ENCODE results near the gene COL23A1.

The COL23A1 gene

GRCh38 chr5:178477802-178478201 is 112.4 kb downstream of the COL23A1 start:
- H3K4me3 ChIP-seq (replicated peaks; ENCODE audit: low read depth, low read length), result no peak overlapping the region

DNA sequence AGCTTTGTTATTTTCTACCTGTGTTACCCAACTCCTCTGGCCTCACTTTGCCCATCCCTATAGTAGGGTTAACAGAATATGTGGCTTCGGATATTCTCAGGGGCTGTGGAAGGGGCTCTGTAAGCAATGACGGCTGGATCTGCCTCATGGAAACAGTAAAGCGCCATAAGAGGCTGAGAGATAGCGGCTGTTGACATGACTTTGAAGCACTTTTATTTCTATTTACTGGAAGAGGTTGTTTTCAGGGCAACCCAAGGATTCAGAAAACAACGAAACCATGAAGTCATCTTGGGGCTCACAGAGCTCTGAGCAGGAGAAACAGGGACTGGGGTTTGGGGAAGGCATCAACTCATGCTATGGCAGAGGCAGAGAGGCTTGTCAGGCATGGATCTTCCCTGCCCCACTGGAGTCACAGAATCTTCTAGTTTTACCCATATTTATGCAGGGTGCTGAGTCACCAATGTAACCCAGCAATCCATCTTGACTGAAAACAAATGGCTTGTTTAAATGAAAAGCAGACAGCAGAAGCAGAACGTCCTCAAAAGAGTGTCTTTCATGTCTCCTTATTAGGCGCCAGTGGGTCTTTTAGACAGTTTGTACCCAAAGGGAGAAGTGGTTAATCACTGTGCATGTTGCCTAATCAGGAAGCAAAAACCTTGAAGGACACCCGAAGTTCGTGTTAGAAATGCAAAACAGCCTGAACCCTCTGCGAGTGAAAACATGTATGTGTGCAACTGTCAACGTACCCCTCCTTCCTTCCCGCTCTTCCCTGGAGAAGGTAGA is 113.0 kb downstream of the COL23A1 start:
- no peak overlapping the region for H3K4me3 ChIP-seq (replicated peaks; ENCODE audit: low read depth, low read length)
- TF ChIP-seq, protein P1, sequence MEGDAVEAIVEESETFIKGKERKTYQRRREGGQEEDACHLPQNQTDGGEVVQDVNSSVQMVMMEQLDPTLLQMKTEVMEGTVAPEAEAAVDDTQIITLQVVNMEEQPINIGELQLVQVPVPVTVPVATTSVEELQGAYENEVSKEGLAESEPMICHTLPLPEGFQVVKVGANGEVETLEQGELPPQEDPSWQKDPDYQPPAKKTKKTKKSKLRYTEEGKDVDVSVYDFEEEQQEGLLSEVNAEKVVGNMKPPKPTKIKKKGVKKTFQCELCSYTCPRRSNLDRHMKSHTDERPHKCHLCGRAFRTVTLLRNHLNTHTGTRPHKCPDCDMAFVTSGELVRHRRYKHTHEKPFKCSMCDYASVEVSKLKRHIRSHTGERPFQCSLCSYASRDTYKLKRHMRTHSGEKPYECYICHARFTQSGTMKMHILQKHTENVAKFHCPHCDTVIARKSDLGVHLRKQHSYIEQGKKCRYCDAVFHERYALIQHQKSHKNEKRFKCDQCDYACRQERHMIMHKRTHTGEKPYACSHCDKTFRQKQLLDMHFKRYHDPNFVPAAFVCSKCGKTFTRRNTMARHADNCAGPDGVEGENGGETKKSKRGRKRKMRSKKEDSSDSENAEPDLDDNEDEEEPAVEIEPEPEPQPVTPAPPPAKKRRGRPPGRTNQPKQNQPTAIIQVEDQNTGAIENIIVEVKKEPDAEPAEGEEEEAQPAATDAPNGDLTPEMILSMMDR (IDR thresholded peaks at IDR 0.05; ENCODE audit: low read length, missing control alignments), result no peak

More at GRCh38 chr5:178477802-178478201, 112.4 kb downstream of the COL23A1 start:
- no peak for DNase-seq (ENCODE audit: low read depth)
- TF ChIP-seq, protein P1 (IDR thresholded peaks at IDR 0.05; ENCODE audit: low read length, missing control alignments), result no peak

GRCh38 chr5:178476531-178476930 is 113.7 kb downstream of the COL23A1 start:
- TF ChIP-seq, protein P1 (IDR thresholded peaks at IDR 0.05; ENCODE audit: low read length, missing control alignments), result no peak
- no peak overlapping the region for H3K4me3 ChIP-seq (replicated peaks; ENCODE audit: low read depth, low read length)
- DNase-seq (ENCODE audit: low read depth), result no peak

More for the DNA sequence above, 113.0 kb downstream of the COL23A1 start:
- DNase-seq (ENCODE audit: low read depth), result no peak

- no peak for DNase-seq (ENCODE audit: low read depth)
- H3K4me3 ChIP-seq (replicated peaks; ENCODE audit: low read depth, low read length), result no peak overlapping the region
- TF ChIP-seq, protein P1 (IDR thresholded peaks at IDR 0.05; ENCODE audit: low read length, missing control alignments), result no peak
Observed at GRCh38 chr5:178475422-178475821, 114.8 kb downstream of the COL23A1 start.

GRCh38 chr5:178474562-178475184 is 115.5 kb downstream of the COL23A1 start:
- TF ChIP-seq, protein P1 (IDR thresholded peaks at IDR 0.05; ENCODE audit: low read length, missing control alignments), result no peak
- no peak overlapping the region for H3K4me3 ChIP-seq (replicated peaks; ENCODE audit: low read depth, low read length)
- DNase-seq (ENCODE audit: low read depth), result no peak

GRCh38 chr5:178473854-178474253 is 116.3 kb downstream of the COL23A1 start:
- TF ChIP-seq, protein P1 (IDR thresholded peaks at IDR 0.05; ENCODE audit: low read length, missing control alignments), result no peak
- H3K4me3 ChIP-seq (replicated peaks; ENCODE audit: low read depth, low read length), result no peak overlapping the region
- no peak for DNase-seq (ENCODE audit: low read depth)

Data from fibroblast of pulmonary artery (primary cell).